HUES48 (cell line): Measurements from ENCODE around the gene ACOT7.

ENCODE experiments used
- H3K27ac ChIP-seq: one replicate; pipeline ENCODE4 v1.7.0; 2013; ENCODE audit warnings: low read depth, low read length, inconsistent platforms
- H3K27me3 ChIP-seq: 2 replicates; pipeline ENCODE4 v1.6.1; 2013; ENCODE audit warnings: mild to moderate bottlenecking, low read length; ENCODE audit not compliant: control insufficient read depth, insufficient read depth
- H3K36me3 ChIP-seq: 2 replicates; pipeline ENCODE4 v1.6.1; 2013; ENCODE audit warnings: low read length; ENCODE audit not compliant: control insufficient read depth, insufficient read depth
- H3K4me1 ChIP-seq: 2 replicates; pipeline ENCODE4 v1.6.1; 2013; ENCODE audit warnings: mild to moderate bottlenecking, low read length; ENCODE audit not compliant: control insufficient read depth, insufficient read depth
- H3K4me3 ChIP-seq: 2 replicates; pipeline ENCODE4 v1.5.1; 2013; ENCODE audit warnings: mild to moderate bottlenecking, low read depth, low read length
- H3K9ac ChIP-seq: 2 replicates; pipeline ENCODE4 v1.6.1; 2013; ENCODE audit warnings: mild to moderate bottlenecking, low read depth, low read length, moderate library complexity
- H3K9me3 ChIP-seq: 2 replicates; pipeline ENCODE4 v1.6.1; 2013; ENCODE audit warnings: low read length; ENCODE audit not compliant: control insufficient read depth, insufficient read depth

ACOT7 gene

DNA sequence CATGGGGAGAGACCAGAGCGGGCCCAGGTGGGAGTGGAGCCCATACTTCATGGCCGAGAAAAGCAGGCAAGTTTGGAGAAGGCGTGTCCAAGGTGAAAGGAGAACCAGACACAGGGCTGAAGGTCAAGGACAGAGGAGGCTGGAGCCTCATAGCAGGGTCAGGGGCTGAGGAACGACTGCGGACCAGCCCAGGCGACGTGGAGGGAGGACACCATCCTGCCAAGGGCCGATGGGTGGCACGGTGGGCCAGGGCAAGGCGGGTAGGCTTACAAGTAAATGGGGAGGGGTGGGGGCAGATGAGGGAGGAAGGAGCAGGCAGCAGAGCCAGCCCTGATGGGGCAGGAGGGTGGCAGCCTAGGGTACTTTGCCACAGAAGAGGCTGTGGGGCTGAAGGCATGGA, 114.5 kb downstream of the ACOT7 start:
- peaks cover 2% of the 10 kb centered on the region; the same call in 1 of the 2 replicates for H3K36me3 ChIP-seq
- no peaks in the 10 kb centered on the region for H3K27me3 ChIP-seq
- no peak overlapping the region for H3K9ac ChIP-seq
- H3K4me1 ChIP-seq: peaks cover 7% of the 10 kb centered on the region; the same call in 1 of the 2 replicates
- no peaks in the 10 kb centered on the region for H3K9me3 ChIP-seq
- H3K4me3 ChIP-seq: no peak overlapping the region
- H3K27ac ChIP-seq: no peak overlapping the region

DNA sequence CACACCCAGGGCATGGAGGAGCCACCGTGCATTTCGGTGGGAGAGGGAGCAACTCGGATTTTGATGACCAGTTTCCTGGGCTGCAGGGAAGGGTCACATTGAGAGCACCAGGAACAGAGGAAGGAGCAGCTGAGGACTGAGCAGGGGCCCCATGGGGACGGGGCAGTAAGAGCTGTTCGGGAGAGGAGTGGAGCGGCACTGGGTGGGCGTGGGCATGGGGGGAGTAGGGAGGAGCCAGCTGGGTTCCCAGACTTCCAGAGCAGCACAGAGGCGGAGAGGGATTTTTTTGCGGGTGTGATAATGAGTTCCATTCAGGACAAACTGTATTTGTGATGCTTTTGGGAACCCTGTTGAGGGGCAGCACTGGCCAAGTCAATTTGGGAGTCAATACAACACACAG, 115.3 kb downstream of the ACOT7 start:
- Histone ChIP-seq H3K27ac (no peak overlapping the region), H3K36me3 (peaks cover 2% of the 10 kb centered on the region; the same call in 1 of the 2 replicates), H3K4me1 (peaks cover 10% of the 10 kb centered on the region; the same call in 1 of the 2 replicates), H3K27me3 (no peaks in the 10 kb centered on the region), H3K4me3 (no peak overlapping the region), H3K9ac (no peak overlapping the region), H3K9me3 (no peaks in the 10 kb centered on the region)

DNA sequence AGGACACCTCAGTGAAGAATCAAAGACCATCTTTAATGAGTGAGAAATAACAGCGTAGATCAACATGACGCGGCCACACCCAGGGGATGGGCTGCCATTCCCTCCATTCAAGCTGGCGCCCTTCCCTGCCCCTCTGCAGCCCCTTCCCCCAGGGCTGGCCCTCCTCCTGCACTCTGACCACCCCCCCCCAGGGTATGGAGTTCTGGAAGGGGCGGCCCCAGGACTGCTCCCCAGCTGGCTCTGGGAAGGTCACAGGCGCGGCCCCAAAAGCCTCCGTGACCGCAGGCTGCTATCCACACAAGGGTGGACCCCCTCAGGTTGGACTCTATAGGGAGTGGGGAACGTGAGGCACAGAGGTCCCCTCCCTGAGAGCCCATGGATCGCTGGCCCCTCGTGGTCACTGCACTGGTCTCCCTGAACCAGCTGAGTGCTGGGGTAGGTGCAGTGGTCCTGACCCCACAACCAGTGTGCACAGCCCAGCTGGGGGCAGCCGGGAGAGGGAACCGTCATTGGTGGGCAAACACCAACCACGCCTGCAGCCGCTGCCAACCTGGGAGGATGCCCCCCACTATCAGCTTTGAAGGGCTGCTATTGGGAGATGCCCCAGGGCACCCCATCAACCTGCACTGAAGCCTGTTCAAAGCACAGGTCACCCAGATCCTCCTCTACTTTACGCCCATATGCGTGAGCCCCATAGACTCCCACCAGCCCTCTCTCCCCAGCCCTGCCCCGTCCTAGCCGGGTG, 116.6 kb downstream of the ACOT7 start:
- Histone ChIP-seq H3K36me3 (peaks cover 2% of the 10 kb centered on the region; the same call in 1 of the 2 replicates), H3K9me3 (no peaks in the 10 kb centered on the region), H3K27me3 (no peaks in the 10 kb centered on the region), H3K27ac (no peak overlapping the region), H3K9ac (no peak overlapping the region), H3K4me3 (no peak overlapping the region), H3K4me1 (peaks cover 10% of the 10 kb centered on the region; the same call in 1 of the 2 replicates)

DNA sequence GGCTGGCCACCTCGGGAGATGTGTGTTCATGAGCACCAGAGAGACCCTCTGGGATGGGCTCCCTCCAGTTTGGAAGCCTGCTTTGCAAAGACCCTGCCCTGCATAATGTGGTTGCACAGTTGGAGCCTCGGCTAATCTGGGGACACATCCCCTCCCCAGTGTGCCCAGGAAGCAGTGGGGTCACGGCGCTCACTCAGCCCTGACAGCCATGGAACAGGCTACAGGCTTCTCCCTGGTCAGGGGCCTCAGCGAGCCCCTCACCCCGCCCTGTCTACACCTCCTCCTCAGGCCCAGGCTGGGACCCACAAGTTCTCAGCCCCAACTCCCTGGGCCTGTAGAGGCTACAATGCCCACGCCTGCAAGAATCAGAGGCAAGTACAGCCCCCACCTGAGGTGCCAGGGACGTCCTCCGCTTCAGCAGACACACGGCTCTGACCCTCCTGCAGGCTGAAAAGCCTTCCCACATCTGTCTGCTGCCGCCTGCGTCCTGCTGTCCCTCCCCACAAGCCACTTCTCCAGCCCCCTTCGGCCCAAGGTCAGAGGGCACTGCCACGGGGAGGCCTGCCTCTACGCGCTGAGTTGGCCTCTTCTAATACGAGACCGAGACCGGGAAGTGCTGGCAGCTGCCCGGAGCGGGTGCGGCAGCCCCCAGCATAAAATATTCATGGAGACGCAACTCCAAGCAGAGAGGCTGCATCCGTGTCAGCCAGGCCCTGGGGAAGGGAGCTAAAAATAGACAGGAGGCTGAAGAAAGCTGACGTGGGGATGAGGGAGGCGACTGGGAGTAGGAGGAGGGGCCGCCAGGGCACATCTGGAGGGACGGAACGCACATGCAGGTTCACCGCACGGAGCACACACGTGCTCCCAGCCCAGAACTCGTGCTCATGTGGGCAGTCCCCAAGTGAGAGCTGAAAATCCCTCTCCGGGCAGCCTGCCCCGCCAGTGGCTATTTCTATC, 117.5 kb downstream of the ACOT7 start:
- Histone ChIP-seq H3K4me1 (peaks cover 10% of the 10 kb centered on the region; the same call in 1 of the 2 replicates), H3K27me3 (no peaks in the 10 kb centered on the region), H3K27ac (peak overlapping the region; percentile 39), H3K4me3 (no peak overlapping the region), H3K9ac (no peak overlapping the region), H3K36me3 (peaks cover 2% of the 10 kb centered on the region; the same call in 1 of the 2 replicates), H3K9me3 (no peaks in the 10 kb centered on the region)

DNA sequence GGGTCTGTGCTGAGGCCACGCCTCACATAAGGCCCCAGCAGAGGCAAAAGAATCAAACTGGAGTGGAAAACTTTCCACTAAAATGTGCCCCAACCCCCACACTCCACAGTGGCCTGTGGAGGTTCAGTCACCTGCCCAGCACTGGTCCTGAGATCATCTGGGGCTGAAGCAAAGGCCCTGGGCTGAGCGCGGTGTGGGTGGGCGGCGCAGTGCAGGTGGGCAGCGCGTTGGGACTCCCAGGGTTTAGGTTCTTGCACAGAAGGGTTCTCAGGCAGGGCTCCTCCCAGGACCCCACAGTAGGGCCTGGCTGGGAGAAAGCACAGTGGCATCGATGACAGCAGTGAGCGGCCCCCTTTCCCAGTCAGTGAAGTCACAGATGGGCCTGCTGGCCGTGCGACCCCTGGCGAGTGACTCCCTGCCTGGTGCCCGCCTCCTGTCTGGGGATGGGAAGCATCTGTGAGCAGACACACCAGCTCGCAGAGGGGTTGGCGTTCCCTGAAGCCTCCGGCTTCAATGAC, 118.9 kb downstream of the ACOT7 start:
- Histone ChIP-seq H3K27me3 (no peaks in the 10 kb centered on the region), H3K4me1 (peaks cover 10% of the 10 kb centered on the region; the same call in 1 of the 2 replicates), H3K9me3 (no peaks in the 10 kb centered on the region), H3K27ac (no peak overlapping the region), H3K9ac (no peak overlapping the region), H3K36me3 (peaks cover 2% of the 10 kb centered on the region; the same call in 1 of the 2 replicates), H3K4me3 (no peak overlapping the region)

DNA sequence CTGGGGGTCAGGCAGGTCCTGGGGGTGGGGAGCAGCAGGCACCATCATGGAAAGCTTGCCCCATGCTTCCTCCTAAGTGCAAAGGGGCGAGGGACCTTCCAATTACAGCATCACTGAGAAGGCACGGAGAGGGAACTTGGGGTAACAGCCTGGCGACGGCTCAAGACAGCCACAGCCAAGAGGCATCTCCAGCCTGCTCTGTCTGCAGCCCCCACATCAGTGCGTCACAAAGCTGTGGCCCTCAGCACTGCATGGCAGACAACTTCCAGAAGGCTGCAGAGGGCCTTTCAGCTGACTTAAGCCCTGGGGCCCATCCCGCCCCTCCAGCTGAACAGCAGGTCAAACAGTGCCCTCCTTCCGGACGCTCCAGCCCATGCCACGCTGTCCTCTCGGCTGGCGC, 119.5 kb downstream of the ACOT7 start:
- Histone ChIP-seq H3K27ac (no peak overlapping the region), H3K4me1 (peaks cover 10% of the 10 kb centered on the region; the same call in 1 of the 2 replicates), H3K9ac (no peak overlapping the region), H3K9me3 (no peaks in the 10 kb centered on the region), H3K4me3 (no peak overlapping the region), H3K27me3 (no peaks in the 10 kb centered on the region), H3K36me3 (peaks cover 2% of the 10 kb centered on the region; the same call in 1 of the 2 replicates)

DNA sequence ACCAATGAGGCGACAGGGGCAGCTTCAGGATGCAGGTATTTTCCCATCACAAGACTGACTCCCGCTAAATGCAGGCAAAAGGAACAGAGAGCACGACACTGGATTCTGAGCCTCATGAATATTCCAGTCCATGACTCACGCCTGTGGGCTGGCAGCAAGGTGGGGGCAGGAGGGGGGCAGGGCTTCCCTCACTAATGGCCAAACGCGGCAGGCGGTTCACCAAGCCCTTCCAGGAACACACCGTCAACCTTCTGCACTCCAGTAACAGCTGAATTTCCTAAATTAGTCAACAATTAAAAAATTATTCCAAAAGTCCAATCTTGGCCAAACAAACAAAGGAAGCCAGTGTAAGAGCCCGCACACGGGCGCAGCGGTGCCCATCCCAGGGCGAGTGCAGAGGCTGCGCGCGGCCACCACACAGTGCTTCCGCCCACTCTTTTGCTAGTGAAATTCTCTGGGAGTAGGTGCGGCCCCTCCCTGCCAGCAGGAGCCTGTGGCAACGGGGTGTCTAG, 120.1 kb downstream of the ACOT7 start:
- no peak overlapping the region for H3K4me3 ChIP-seq
- H3K9me3 ChIP-seq: no peaks in the 10 kb centered on the region
- H3K4me1 ChIP-seq: peaks cover 10% of the 10 kb centered on the region; the same call in 1 of the 2 replicates
- H3K36me3 ChIP-seq: peaks cover 2% of the 10 kb centered on the region; the same call in 1 of the 2 replicates
- no peak overlapping the region for H3K9ac ChIP-seq
- peak overlapping the region; percentile 56 for H3K27ac ChIP-seq
- no peaks in the 10 kb centered on the region for H3K27me3 ChIP-seq

DNA sequence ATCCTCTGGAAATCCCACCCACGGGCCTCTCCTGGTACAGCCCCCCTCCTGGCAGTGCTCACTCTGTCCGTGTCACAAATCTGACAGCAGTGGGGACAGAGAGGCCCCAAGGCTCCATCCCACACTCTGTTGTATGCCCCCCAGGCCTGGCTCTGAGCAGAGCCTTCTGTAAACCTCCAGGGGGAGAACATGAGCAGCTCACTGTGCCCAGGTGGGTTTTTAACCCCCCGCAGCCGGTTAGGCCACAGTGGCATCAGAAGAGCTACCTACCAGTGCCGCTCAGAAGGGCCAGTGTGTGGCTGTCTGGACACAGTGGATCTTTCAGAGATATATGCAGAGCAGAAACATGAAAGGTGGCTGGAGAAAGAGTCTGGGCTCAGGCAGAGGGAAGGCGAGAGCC, 120.7 kb downstream of the ACOT7 start:
- Histone ChIP-seq H3K4me3 (no peak overlapping the region), H3K4me1 (peaks cover 10% of the 10 kb centered on the region; the same call in 1 of the 2 replicates), H3K27ac (peak overlapping the region; percentile 56), H3K27me3 (no peaks in the 10 kb centered on the region), H3K9ac (no peak overlapping the region), H3K9me3 (no peaks in the 10 kb centered on the region), H3K36me3 (peaks cover 2% of the 10 kb centered on the region; the same call in 1 of the 2 replicates)

DNA sequence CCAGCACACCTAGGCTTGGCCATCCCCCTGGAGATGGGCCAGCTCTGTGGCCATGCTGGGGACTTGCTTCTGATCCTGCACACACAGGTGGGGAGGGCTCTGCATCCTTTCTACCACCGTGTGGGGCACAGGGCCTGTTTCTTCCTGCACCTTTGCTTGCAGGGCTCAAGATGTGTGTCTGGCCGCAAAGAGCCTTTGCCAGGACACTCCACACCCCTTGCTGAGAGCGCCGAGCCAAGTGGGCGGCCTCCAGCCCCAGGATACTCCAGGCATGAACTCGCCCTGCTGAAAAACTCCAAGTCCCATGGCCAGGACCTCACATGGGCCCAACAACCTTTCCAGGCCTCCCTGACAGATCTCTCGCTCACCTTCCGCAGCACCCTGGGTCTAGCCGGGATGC, 121.1 kb downstream of the ACOT7 start:
- Histone ChIP-seq H3K27ac (no peak overlapping the region), H3K9ac (no peak overlapping the region), H3K4me1 (peaks cover 10% of the 10 kb centered on the region; the same call in 1 of the 2 replicates)

DNA sequence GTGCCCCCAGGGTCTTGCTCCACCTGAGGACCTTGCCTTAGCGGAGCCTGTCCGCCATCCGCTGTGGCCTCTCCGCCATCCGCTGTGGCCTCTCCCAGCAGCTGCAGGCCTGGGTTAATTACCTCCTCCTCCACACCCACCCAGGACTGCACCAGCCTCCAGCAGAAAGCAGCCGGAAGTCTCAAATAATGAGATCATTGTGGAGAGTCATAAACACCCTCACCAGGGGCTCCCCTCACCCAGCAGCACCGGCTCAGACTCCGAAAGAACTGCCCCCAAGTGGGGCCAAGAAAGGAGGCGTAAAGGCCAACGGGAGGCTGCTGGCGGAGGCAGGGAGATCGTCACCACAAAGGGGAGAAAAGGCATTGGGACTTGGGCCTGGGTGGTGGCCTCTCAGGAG, 122.0 kb downstream of the ACOT7 start:
- Histone ChIP-seq H3K9me3 (no peaks in the 10 kb centered on the region), H3K4me3 (no peak overlapping the region), H3K4me1 (peaks cover 9% of the 10 kb centered on the region; the same call in 1 of the 2 replicates), H3K9ac (no peak overlapping the region), H3K36me3 (peaks cover 2% of the 10 kb centered on the region; the same call in 1 of the 2 replicates), H3K27me3 (no peaks in the 10 kb centered on the region), H3K27ac (no peak overlapping the region)

More for the DNA sequence above, 121.1 kb downstream of the ACOT7 start:
- H3K27me3 ChIP-seq: no peaks in the 10 kb centered on the region
- no peak overlapping the region for H3K4me3 ChIP-seq
- peaks cover 2% of the 10 kb centered on the region; the same call in 1 of the 2 replicates for H3K36me3 ChIP-seq
- no peaks in the 10 kb centered on the region for H3K9me3 ChIP-seq
